Measurements from ENCODE around the gene CHD9. TPM values are rescaled to one million over a fixed set of nuclear protein-coding genes. Genes with fewer than 3 reads are reported as not detected.

CHD9 gene
- total and polyA plus RNA-seq, 3 donors from 2014 or later = 10.4 to 67.3 (median 57.5) TPM

DNA sequence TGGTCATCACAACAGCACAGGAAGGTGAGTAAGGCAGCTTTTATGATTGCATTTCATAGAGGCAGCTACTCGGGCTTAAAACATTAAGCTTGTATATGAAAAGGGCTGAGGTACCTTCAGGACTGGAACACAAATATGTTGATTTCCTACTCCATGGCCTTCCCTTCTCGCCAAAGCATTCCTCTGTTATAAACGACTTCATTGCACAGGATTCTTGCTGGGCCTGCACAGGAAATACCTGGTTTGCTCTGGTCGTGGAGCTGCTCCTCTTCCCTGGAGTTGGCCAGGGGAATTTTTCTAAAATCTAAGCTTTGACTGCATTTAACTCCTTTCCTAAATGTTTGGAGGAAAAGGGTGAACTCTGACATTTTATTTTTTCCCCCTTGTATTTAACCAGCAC is 49.0 kb downstream of the CHD9 start:
- intact Hi-C loops (cut with DNase I; ENCODE audit: low total_unique reads) = no loop called here
- TF ChIP-seq POLR2A (IDR thresholded peaks at IDR 0.05) = no peak
- TF ChIP-seq, protein P1, sequence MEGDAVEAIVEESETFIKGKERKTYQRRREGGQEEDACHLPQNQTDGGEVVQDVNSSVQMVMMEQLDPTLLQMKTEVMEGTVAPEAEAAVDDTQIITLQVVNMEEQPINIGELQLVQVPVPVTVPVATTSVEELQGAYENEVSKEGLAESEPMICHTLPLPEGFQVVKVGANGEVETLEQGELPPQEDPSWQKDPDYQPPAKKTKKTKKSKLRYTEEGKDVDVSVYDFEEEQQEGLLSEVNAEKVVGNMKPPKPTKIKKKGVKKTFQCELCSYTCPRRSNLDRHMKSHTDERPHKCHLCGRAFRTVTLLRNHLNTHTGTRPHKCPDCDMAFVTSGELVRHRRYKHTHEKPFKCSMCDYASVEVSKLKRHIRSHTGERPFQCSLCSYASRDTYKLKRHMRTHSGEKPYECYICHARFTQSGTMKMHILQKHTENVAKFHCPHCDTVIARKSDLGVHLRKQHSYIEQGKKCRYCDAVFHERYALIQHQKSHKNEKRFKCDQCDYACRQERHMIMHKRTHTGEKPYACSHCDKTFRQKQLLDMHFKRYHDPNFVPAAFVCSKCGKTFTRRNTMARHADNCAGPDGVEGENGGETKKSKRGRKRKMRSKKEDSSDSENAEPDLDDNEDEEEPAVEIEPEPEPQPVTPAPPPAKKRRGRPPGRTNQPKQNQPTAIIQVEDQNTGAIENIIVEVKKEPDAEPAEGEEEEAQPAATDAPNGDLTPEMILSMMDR (IDR thresholded peaks at IDR 0.05) = no peak
- Histone ChIP-seq H3K4me3 (no peak overlapping the region), H3K9me3 (no peaks in the 10 kb centered on the region), H3K4me1 (peaks cover 14% of the 10 kb centered on the region), H3K27me3 (no peaks in the 10 kb centered on the region), H3K27ac (no peak overlapping the region), H3K36me3 (ENCODE audit: low read depth, missing control alignments) (no peaks in the 10 kb centered on the region)
- no peak for DNase-seq
- 53 to 62% methylated on average over 4 of the region's 4 CpGs for WGBS, 2 donors

DNA sequence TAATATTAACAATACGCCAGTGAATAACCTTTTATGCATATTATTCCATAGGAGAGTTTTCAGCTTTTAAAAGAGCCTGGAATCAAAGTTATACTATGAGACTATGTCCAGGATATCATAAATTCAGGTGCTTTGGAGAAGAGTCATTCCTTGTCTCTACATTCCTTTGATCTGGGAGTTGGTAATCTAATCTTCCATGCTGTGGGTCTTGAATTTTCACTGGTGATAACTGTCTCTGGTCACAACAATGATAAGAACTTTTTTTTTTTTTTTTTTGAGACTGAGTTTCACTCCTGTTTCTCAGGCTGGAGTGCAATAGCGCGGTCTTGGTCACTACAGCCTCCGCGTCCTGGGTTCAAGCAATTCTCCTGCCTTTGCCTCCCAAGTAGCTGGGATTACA is 50.8 kb downstream of the CHD9 start:
- 98 to 99% methylated on average over 5 of the region's 5 CpGs for WGBS, 2 donors
- no peak for DNase-seq
- Histone ChIP-seq H3K27ac (no peak overlapping the region), H3K36me3 (ENCODE audit: low read depth, missing control alignments) (no peaks in the 10 kb centered on the region), H3K4me3 (no peak overlapping the region), H3K9me3 (no peaks in the 10 kb centered on the region), H3K27me3 (no peaks in the 10 kb centered on the region), H3K4me1 (peaks cover 3% of the 10 kb centered on the region)
- intact Hi-C loops (cut with DNase I; ENCODE audit: low total_unique reads) = no loop called here
- TF ChIP-seq, protein P1 (IDR thresholded peaks at IDR 0.05) = no peak
- no peak for TF ChIP-seq POLR2A (IDR thresholded peaks at IDR 0.05)

DNA sequence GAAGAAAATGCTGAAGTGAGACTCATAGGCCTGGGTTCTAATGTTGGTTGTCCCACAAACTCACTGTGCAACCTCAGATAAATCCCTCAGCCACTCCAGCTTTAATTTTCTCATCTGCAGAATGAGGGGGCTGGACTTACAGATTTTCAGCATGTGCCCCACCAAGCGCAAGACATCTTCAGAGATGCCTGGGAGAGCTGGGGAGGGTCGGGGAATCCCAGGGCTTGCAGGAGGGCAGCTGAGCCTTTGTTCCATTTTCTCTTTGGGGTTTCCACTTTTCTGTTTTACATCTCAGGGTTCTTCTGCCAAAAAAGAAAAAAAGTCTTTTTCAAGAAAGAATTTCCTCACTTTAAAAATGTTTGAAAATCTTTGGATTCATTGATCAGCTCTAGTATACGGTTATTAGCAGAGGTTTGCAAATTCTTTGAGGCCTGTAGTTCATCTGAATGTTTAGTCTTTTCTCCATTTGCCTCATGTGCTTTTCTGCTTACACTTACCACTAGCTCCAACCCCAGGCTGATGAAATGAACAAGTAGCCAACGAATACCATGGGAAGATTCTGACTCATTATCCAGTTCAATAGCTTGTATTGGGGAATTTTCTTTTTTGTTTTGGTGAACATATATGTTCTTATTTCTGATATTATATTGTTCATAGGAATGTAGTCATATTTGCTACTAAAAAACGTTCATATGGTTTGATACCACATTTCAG is 56.4 kb downstream of the CHD9 start:
- H3K27me3 ChIP-seq = no peaks in the 10 kb centered on the region
- H3K4me3 ChIP-seq = no peak overlapping the region
- WGBS, 2 donors = 81 to 82% methylated on average over 5 of the region's 5 CpGs
- no peaks in the 10 kb centered on the region for H3K9me3 ChIP-seq
- DNase-seq = no peak
- intact Hi-C loops (cut with DNase I; ENCODE audit: low total_unique reads) = loop anchor here (2.0 kb wide), 1 partner anchor 14 kb away; no protein-coding TSS in a partner anchor
- TF ChIP-seq, protein P1 (IDR thresholded peaks at IDR 0.05) = no peak
- TF ChIP-seq POLR2A (IDR thresholded peaks at IDR 0.05) = no peak
- no peak overlapping the region for H3K27ac ChIP-seq
- H3K36me3 ChIP-seq (ENCODE audit: low read depth, missing control alignments) = no peaks in the 10 kb centered on the region
- no peaks in the 10 kb centered on the region for H3K4me1 ChIP-seq

DNA sequence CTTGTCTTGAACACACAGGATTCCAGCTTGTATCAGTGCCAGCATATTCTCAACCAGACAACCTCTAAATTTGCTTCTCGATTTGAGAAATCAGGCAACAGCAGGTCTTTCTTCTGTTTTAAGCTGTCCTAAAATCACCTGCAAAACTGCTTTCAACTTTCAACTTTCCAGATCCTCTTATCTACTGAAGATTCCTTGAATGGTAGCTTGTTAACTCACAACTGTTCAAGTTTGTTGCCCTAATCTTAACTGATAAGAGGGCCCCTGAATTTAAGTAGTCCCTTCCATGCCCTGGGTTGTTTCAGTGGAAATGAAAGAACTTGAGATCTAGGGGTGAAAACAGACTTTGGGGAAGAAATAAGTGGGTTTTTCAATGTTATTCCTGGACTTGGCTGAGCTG is 57.2 kb downstream of the CHD9 start:
- Histone ChIP-seq H3K36me3 (ENCODE audit: low read depth, missing control alignments) (no peaks in the 10 kb centered on the region), H3K27ac (no peak overlapping the region), H3K9me3 (no peaks in the 10 kb centered on the region), H3K4me3 (no peak overlapping the region), H3K27me3 (no peaks in the 10 kb centered on the region), H3K4me1 (no peaks in the 10 kb centered on the region)
- 21 to 30% methylated on average over 1 of the region's 1 CpG for WGBS, 2 donors
- intact Hi-C loops (cut with DNase I; ENCODE audit: low total_unique reads) = no loop called here
- no peak for DNase-seq
- no peak for TF ChIP-seq POLR2A (IDR thresholded peaks at IDR 0.05)
- TF ChIP-seq, protein P1 (IDR thresholded peaks at IDR 0.05) = no peak

DNA sequence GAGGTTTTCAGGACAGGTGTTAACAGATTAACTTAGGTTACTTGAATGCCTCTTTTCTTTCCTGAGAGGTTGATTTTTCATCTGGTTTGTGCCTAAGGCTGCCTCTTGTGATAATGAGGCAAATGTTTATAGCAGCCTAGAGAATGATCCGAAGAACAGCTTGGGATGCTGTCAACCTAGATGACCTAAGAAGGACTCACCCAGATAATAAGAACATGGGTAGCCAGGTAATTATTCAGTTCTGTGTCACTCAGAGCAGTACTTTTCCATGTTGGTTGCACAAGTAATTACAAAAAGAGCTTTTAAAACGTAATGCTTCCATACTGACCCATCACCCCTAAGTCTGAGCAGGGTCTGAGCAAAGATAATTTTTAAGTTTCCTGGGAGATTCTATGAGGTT is 60.3 kb downstream of the CHD9 start:
- H3K9me3 ChIP-seq = no peaks in the 10 kb centered on the region
- H3K27ac ChIP-seq = no peak overlapping the region
- no peaks in the 10 kb centered on the region for H3K36me3 ChIP-seq (ENCODE audit: low read depth, missing control alignments)
- H3K4me1 ChIP-seq = no peaks in the 10 kb centered on the region
- H3K4me3 ChIP-seq = no peak overlapping the region
- 63 to 96% methylated on average over 2 of the region's 2 CpGs for WGBS, 2 donors
- H3K27me3 ChIP-seq = no peaks in the 10 kb centered on the region
- TF ChIP-seq POLR2A (IDR thresholded peaks at IDR 0.05) = no peak
- TF ChIP-seq, protein P1 (IDR thresholded peaks at IDR 0.05) = no peak
- no peak for DNase-seq
- intact Hi-C loops (cut with DNase I; ENCODE audit: low total_unique reads) = no loop called here
